Heart left ventricle (tissue), 16 donors: ENCODE results near the gene FGF22. TPM values are rescaled to one million over a fixed set of nuclear protein-coding genes. Genes with fewer than 3 reads are reported as not detected.
A peak's percentile ranks its signal among the peaks of the same experiment; 100 is the strongest.

Experiments used
- ATAC-seq, 4 donors: fragments of 200-7000 bp; cut with Tn5 transposase; one replicate each; pipeline ENCODE4 v1.9.1; 2020 to 2022; ENCODE audit warnings: moderate library complexity in 4 of 4, mild to moderate bottlenecking in 3 of 4, moderate number of reproducible peaks in 1 of 4
- DNase-seq, 5 donors: peaks; one replicate each; pipeline ENCODE4 v3.0.0-alpha.2; 2020
- H3K27ac ChIP-seq, 12 donors: fragments of 200-600 bp; sonication (generic) in 4 of 12; one replicate each; pipeline versions ENCODE4 v1.5.0 to v1.8.0; 2016 to 2022; ENCODE audit warnings: mild to moderate bottlenecking in 2 of 12
- H3K27me3 ChIP-seq, 9 donors: fragments of 200-600 bp; sonication (generic) in 2 of 9; one replicate each; pipeline versions ENCODE4 v1.5.1 to v1.8.0; 2016 to 2022; ENCODE audit warnings: mild to moderate bottlenecking in 3 of 9
- H3K36me3 ChIP-seq, 9 donors: fragments of 200-600 bp; sonication (generic) in 2 of 9; one replicate each; pipeline versions ENCODE4 v1.5.0 to v1.8.0; 2018 to 2022; ENCODE audit warnings: mild to moderate bottlenecking in 2 of 9
- H3K4me1 ChIP-seq, 12 donors: fragments of 200-600 bp; sonication (generic) in 4 of 12; one replicate each; pipeline versions ENCODE4 v1.5.0 to v1.8.0; 2016 to 2022; ENCODE audit warnings: mild to moderate bottlenecking in 3 of 12
- H3K4me3 ChIP-seq, 12 donors: fragments of 200-600 bp; sonication (generic) in 4 of 12; one replicate each; pipeline versions ENCODE4 v1.5.0 to v1.8.0; 2017 to 2022; ENCODE audit warnings: mild to moderate bottlenecking in 9 of 12, moderate library complexity in 4 of 12
- H3K9me3 ChIP-seq, 12 donors: fragments of 200-600 bp; sonication (generic) in 4 of 12; one replicate each; pipeline versions ENCODE4 v1.5.0 to v1.8.0; 2016 to 2022; ENCODE audit warnings: mild to moderate bottlenecking in 1 of 12
- CTCF ChIP-seq, 12 donors: fragments of 200-600 bp; sonication (generic) in 4 of 12; IDR thresholded peaks; one replicate each; pipeline versions ENCODE4 v1.5.0 to v1.8.0; 2018 to 2022; ENCODE audit warnings: antibody characterized with exemption in 12 of 12, mild to moderate bottlenecking in 5 of 12
- POLR2A ChIP-seq, 2 donors: fragments of 450-650 bp; IDR thresholded peaks; one replicate each; pipeline ENCODE4 v1.6.1; 2017; ENCODE audit warnings: antibody characterized with exemption in 2 of 2, mild to moderate bottlenecking in 2 of 2, moderate library complexity in 2 of 2
- WGBS, 4 donors: extraction: QIAGEN DNeasy Blood & Tissue Kit in 2 of 4; methylation state at CpG; one replicate each; pipeline versions ENCODE4 v1.1.5 to v1.1.7; 2013 to 2018; 5-methylcytosine and 5-hydroxymethylcytosine counted together
- intact Hi-C, 10 donors: fragments of 100-400 bp; cut with DNase I; formaldehyde crosslinking; loops; one replicate each; pipeline versions ENCODE4 v1.11.1 to v1.14.2; 2022
- polyA plus RNA-seq, 2 donors: library from polyadenylated mRNA; stranded (reverse); fragments of 200-250 nt; gene quantifications; one replicate each; pipeline ENCODE4 v1.2.3, GENCODE V29; 2013
- total RNA-seq, 9 donors: library from RNA; depleted of rRNA in 2 of 9; stranded (reverse); fragments of >200 nt in 2 of 9; fragmentation: NEBNext Ultra II Directional in 3 of 9; extraction: Animal tissue kit (Norgen Biotek cat#: 25700) in 3 of 9; gene quantifications; one replicate each; pipeline versions ENCODE4 v1.1.0 to v1.2.4, GENCODE V29; 2016 to 2023
- donor health status: ischemic (EF 13 %, LVEDD 7.1; RV severe dilation, severe dysfunction).
- donor health status: healthy with polysubstance abuse.
- donor health status: DM: no; HTN: yes; CAD: no.
- donor health status: DM: no; HTN: no; CAD: no.
- donor health status: ischemic (EF 25% LVEDD 6.9; RV normal size, moderate dysfunction).
- donor health status: ischemic (EF 25% LVEDD 5.7; RV mildly dilated, moderate dysfunction).
- donor health status: healthy.
- donor health status: DM: yes; HTN: yes; CAD: no.
- donor health status: ischemic (EF 35%, LVEDD 5.7; RV mildly dilated, moderate dysfunction).
- donor health status: nonischemic (EF 11% LVEDD 7.7; RV severe dilation, severe dysfunction).
- donor health status: DM: yes; HTN: yes; CAD: no.
- donor health status: PGD.
- donor health status: ischemic (EF 29% LVEDD 5.4; RV normal size, mild dysfunction).
- donor health status: nonischemic (EF 23%, LVEDD 6.1; RV moderate dilation, normal function).

The FGF22 gene
- total and polyA plus RNA-seq, 11 donors: 0.07 to 0.36 (median 0.16) TPM; not detected in 6

GRCh38 chr19:658059-658839 is 18.6 kb downstream of the FGF22 start:
- TF ChIP-seq CTCF (IDR thresholded peaks at IDR 0.05): no peak
- no peak for TF ChIP-seq POLR2A (IDR thresholded peaks at IDR 0.05)
- Histone ChIP-seq H3K4me1 (peaks cover 22 to 69% (median 51%) of the 10 kb centered on the region in 12 donors), H3K27me3 (no peaks in the 10 kb centered on the region), H3K9me3 (no peaks in the 10 kb centered on the region), H3K4me3 (peak overlapping the region in 6 of 12 donors; percentile 22 to 99 (median 42)), H3K36me3 (peaks cover 0 to 27% (median 8%) of the 10 kb centered on the region in 9 donors), H3K27ac (peak overlapping the region in 11 of 12 donors; percentile 6 to 94 (median 81))
- DNase-seq: peak in 1 of 5 donors; percentile 10
- no peak for ATAC-seq
- WGBS, 4 donors: 82 to 86% (median 84%) methylated on average over 18 to 33 of the region's 33 CpGs
- intact Hi-C loops: loop anchor here in 1 of 10 donors (10.0 kb wide), 1 partner anchor 63 kb away; no protein-coding TSS in a partner anchor

GRCh38 chr19:658916-659839 is 19.5 kb downstream of the FGF22 start:
- intact Hi-C loops: loop anchor here in 1 of 10 donors (10.0 kb wide), 1 partner anchor 64 kb away; no protein-coding TSS in a partner anchor
- Histone ChIP-seq H3K27ac (peak overlapping the region; percentile 6 to 94 (median 80)), H3K4me3 (peak overlapping the region in 9 of 12 donors; percentile 2 to 100 (median 23)), H3K36me3 (peaks cover 0 to 18% (median 2%) of the 10 kb centered on the region in 9 donors), H3K4me1 (peaks cover 22 to 76% (median 59%) of the 10 kb centered on the region in 12 donors), H3K27me3 (no peaks in the 10 kb centered on the region), H3K9me3 (no peaks in the 10 kb centered on the region)
- TF ChIP-seq POLR2A (IDR thresholded peaks at IDR 0.05): no peak
- no peak for TF ChIP-seq CTCF (IDR thresholded peaks at IDR 0.05)
- DNase-seq (peak; percentile 67 to 89 (median 85)), ATAC-seq (peak; percentile 27 to 67 (median 52))
- 54 to 67% (median 60%) methylated on average over 31 to 50 of the region's 50 CpGs for WGBS, 4 donors

- DNase-seq (peak in 2 of 5 donors; percentile 23 to 26), ATAC-seq (no peak)
- WGBS, 4 donors: 29 to 48% (median 37%) methylated on average over 13 to 20 of the region's 20 CpGs
- Histone ChIP-seq H3K36me3 (peaks cover 0 to 9% (median 0%) of the 10 kb centered on the region in 9 donors), H3K27me3 (no peaks in the 10 kb centered on the region), H3K27ac (peak overlapping the region; percentile 44 to 94 (median 90)), H3K4me3 (peak overlapping the region; percentile 76 to 100 (median 96)), H3K9me3 (no peaks in the 10 kb centered on the region), H3K4me1 (peaks cover 22 to 81% (median 69%) of the 10 kb centered on the region in 12 donors)
- TF ChIP-seq CTCF (IDR thresholded peaks at IDR 0.05) (no peak), POLR2A (IDR thresholded peaks at IDR 0.05) (no peak)
- intact Hi-C loops: loop anchor here in 1 of 10 donors (5.0 kb wide), 1 partner anchor 251 kb away; the partner anchor contains the start of gene R3HDM4
Observed at GRCh38 chr19:660793-661426, 21.2 kb downstream of the FGF22 start.
